OCI-LY7 (cell line): ENCODE results near the gene INPP5F. TPM values are rescaled to one million over a fixed set of nuclear protein-coding genes. Genes with fewer than 3 reads are reported as not detected.

Experiments
- BruUV-seq: library from RNA; stranded (reverse); fragments of 400-500 nt; replicated peaks from 2 replicates; lab custom pipeline; 2021; lab: Mats Ljungman, UMichigan
- CTCF ChIA-PET: fragments of 300-600 bp; sonication (Branson Sonifier 250); formaldehyde crosslinking; loops from one replicate; lab custom pipeline; 2022; ENCODE audit warnings: antibody characterized with exemption; ENCODE audit not compliant: unreplicated experiment; lab: Charles Lee
- POLR2A ChIA-PET: fragments of 300-600 bp; sonication (Branson Sonifier 250); formaldehyde crosslinking; loops from one replicate; lab custom pipeline; 2022; ENCODE audit warnings: antibody characterized with exemption; lab: Charles Lee
- DNase-seq: peaks from one replicate; pipeline ENCODE4 v3.0.0-alpha.2; 2015; ENCODE audit warnings: low spot score
- H2AFZ ChIP-seq: fragments of 200-600 bp; sonication (generic), shearing (Covaris generic); 2 replicates; pipeline ENCODE4 v1.6.1; 2014; ENCODE audit warnings: mild to moderate bottlenecking, antibody characterized with exemption, low read length, moderate library complexity
- H3K27ac ChIP-seq: fragments of 200-600 bp; sonication (generic); 2 replicates; pipeline ENCODE4 v1.5.1; 2014; ENCODE audit warnings: mixed run types, low read depth, mild to moderate bottlenecking, moderate library complexity, low read length, inconsistent platforms; ENCODE audit not compliant: poor library complexity, severe bottlenecking
- H3K36me3 ChIP-seq: fragments of 200-600 bp; sonication (generic); 2 replicates; pipeline ENCODE4 v1.6.1; 2014; ENCODE audit warnings: mild to moderate bottlenecking, antibody characterized with exemption, low read length, moderate library complexity, mixed read lengths; ENCODE audit not compliant: insufficient read depth
- H3K4me1 ChIP-seq: fragments of 200-600 bp; sonication (generic); 2 replicates; pipeline ENCODE4 v1.5.1; 2014; ENCODE audit warnings: mild to moderate bottlenecking, low read length; ENCODE audit not compliant: insufficient read depth, poor library complexity, severe bottlenecking
- H3K4me2 ChIP-seq: fragments of 200-600 bp; sonication (generic); 2 replicates; pipeline ENCODE4 v1.6.1; 2014; ENCODE audit warnings: mild to moderate bottlenecking, low read length
- H3K4me3 ChIP-seq: fragments of 200-600 bp; sonication (generic); 2 replicates; pipeline ENCODE4 v1.5.1; 2014; ENCODE audit warnings: mild to moderate bottlenecking, low read depth, low read length; ENCODE audit not compliant: poor library complexity, severe bottlenecking
- H3K79me2 ChIP-seq: fragments of 200-600 bp; sonication (generic); 2 replicates; pipeline ENCODE4 v1.6.1; 2016; ENCODE audit warnings: low read depth, mild to moderate bottlenecking, low read length, moderate library complexity, mixed read lengths; ENCODE audit not compliant: insufficient read depth
- H3K9me2 ChIP-seq: fragments of 200-600 bp; sonication (generic); 2 replicates; pipeline ENCODE4 v1.6.1; 2016; ENCODE audit warnings: mild to moderate bottlenecking, low read length, mixed read lengths; ENCODE audit not compliant: insufficient read depth
- H3K9me3 ChIP-seq: fragments of 200-600 bp; sonication (generic); 2 replicates; pipeline ENCODE4 v1.6.1; 2014; ENCODE audit warnings: mild to moderate bottlenecking, mixed run types, low read length, mixed read lengths
- H4K20me1 ChIP-seq: fragments of 200-600 bp; sonication (generic); 2 replicates; pipeline ENCODE4 v1.6.1; 2014; ENCODE audit warnings: mild to moderate bottlenecking, antibody characterized with exemption, low read length, moderate library complexity, mixed read lengths; ENCODE audit not compliant: insufficient read depth
- CTCF ChIP-seq: fragments of 200-600 bp; sonication (generic); conservative IDR thresholded peaks from 2 replicates; pipeline ENCODE4 v1.5.1; 2014; ENCODE audit warnings: mild to moderate bottlenecking, antibody characterized with exemption, low read length, moderate library complexity, mixed read lengths
- EZH2phosphoT487 ChIP-seq: fragments of 200-600 bp; sonication (generic); IDR thresholded peaks from 2 replicates; pipeline ENCODE4 v1.6.1; 2018; ENCODE audit warnings: low read depth, borderline replicate concordance, mild to moderate bottlenecking, mixed run types, antibody characterized with exemption, low read length, moderate library complexity, mixed read lengths
- intact Hi-C: fragments of 100-400 bp; cut with micrococcal nuclease; formaldehyde crosslinking; loops from one replicate; pipeline ENCODE4 v1.10.0; 2022; ENCODE audit not compliant: unreplicated experiment
- total RNA-seq, 2 experiments: library from RNA; depleted of rRNA in 1 of 2; stranded (reverse); fragments of >200 nt in 1 of 2; shearing (Covaris generic) in 1 of 2; gene quantifications; 2 replicates each; pipeline ENCODE4 v1.2.3, GENCODE V29; 2014 to 2022

INPP5F gene
- total RNA-seq, 2 experiments from 2014 or later: 6.2 to 12.8 TPM

- ChIA-PET POLR2A (interaction anchor here (0.6 kb wide), 1 partner anchor 15 kb away, joined by 3 read pairs; no protein-coding TSS in a partner anchor), CTCF (no interaction called here)
- no peaks in the 10 kb centered on the region for H3K4me1 ChIP-seq
- H3K9me2 ChIP-seq: no peaks in the 10 kb centered on the region
- no peak overlapping the region for H3K27ac ChIP-seq
- no peak for DNase-seq
- intact Hi-C loops: loop anchor here (10.0 kb wide), 1 partner anchor 247 kb away; no protein-coding TSS in a partner anchor
- peaks cover 89% of the 10 kb centered on the region for H3K36me3 ChIP-seq
- no TSS peak for BruUV-seq
- no peak overlapping the region for H3K4me2 ChIP-seq
- H3K9me3 ChIP-seq: no peaks in the 10 kb centered on the region
- TF ChIP-seq CTCF (no peak), EZH2phosphoT487 (no peak)
- peaks cover under 1% of the 10 kb centered on the region; the same call in 1 of the 2 replicates for H3K79me2 ChIP-seq
- H3K4me3 ChIP-seq: no peak overlapping the region
- H2AFZ ChIP-seq: no peak overlapping the region
- no peaks in the 10 kb centered on the region for H4K20me1 ChIP-seq
These were observed 126.4 kb downstream of the INPP5F start for GRCh38 chr10:119852277-119852676.

- DNase-seq: no peak
- Histone ChIP-seq H3K9me2 (no peaks in the 10 kb centered on the region), H3K4me2 (no peak overlapping the region), H3K4me3 (no peak overlapping the region), H3K9me3 (no peaks in the 10 kb centered on the region), H3K27ac (no peak overlapping the region), H3K79me2 (peaks cover 6% of the 10 kb centered on the region; the same call in 1 of the 2 replicates), H3K4me1 (no peaks in the 10 kb centered on the region), H4K20me1 (no peaks in the 10 kb centered on the region), H2AFZ (no peak overlapping the region), H3K36me3 (peaks cover 89% of the 10 kb centered on the region)
- intact Hi-C loops: loop anchor here (10.0 kb wide), 1 partner anchor 248 kb away; no protein-coding TSS in a partner anchor
- TF ChIP-seq EZH2phosphoT487: no peak
- TF ChIP-seq CTCF: no peak
- POLR2A ChIA-PET: no interaction called here
- BruUV-seq: no TSS peak
- CTCF ChIA-PET: no interaction called here
These were observed 127.0 kb downstream of the INPP5F start for GRCh38 chr10:119852822-119853221.

GRCh38 chr10:119853574-119853973 lies 127.7 kb downstream of the INPP5F start:
- TF ChIP-seq EZH2phosphoT487 (no peak), CTCF (no peak)
- no peaks in the 10 kb centered on the region for H3K9me2 ChIP-seq
- DNase-seq: no peak
- ChIA-PET CTCF (no interaction called here), POLR2A (no interaction called here)
- no TSS peak for BruUV-seq
- H2AFZ ChIP-seq: no peak overlapping the region
- peaks cover 89% of the 10 kb centered on the region for H3K36me3 ChIP-seq
- no peaks in the 10 kb centered on the region for H4K20me1 ChIP-seq
- no peaks in the 10 kb centered on the region for H3K4me1 ChIP-seq
- H3K79me2 ChIP-seq: peaks cover 13% of the 10 kb centered on the region
- intact Hi-C loops: loop anchor here (10.0 kb wide), 1 partner anchor 249 kb away; no protein-coding TSS in a partner anchor
- H3K4me3 ChIP-seq: no peak overlapping the region
- no peaks in the 10 kb centered on the region for H3K9me3 ChIP-seq
- H3K4me2 ChIP-seq: no peak overlapping the region
- H3K27ac ChIP-seq: no peak overlapping the region
